Ishikawa (cell line): ENCODE data around the gene SEMA5A.

ENCODE experiments used
- CEBPB ChIP-seq: IDR thresholded peaks from 2 replicates; pipeline ENCODE4 v1.6.1; 2012
- CREB1 ChIP-seq: IDR thresholded peaks from 2 replicates; pipeline ENCODE4 v1.6.1; 2012; ENCODE audit warnings: low read depth
- EGR1 ChIP-seq: IDR thresholded peaks from 2 replicates; pipeline ENCODE4 v1.6.1; 2012
- EP300 ChIP-seq: IDR thresholded peaks from 2 replicates; pipeline ENCODE4 v1.6.1; 2012; ENCODE audit warnings: borderline replicate concordance
- FOXM1 ChIP-seq: IDR thresholded peaks from 2 replicates; pipeline ENCODE4 v1.6.1; 2012; ENCODE audit warnings: low read depth, borderline replicate concordance
- MAX ChIP-seq: IDR thresholded peaks from 2 replicates; pipeline ENCODE4 v1.6.1; 2012
- NFIC ChIP-seq: IDR thresholded peaks from 2 replicates; pipeline ENCODE4 v1.6.1; 2012
- RAD21 ChIP-seq: IDR thresholded peaks from 2 replicates; pipeline ENCODE4 v1.6.1; 2012; ENCODE audit warnings: low read depth
- REST ChIP-seq: IDR thresholded peaks from 2 replicates; pipeline ENCODE4 v1.6.1; 2012; ENCODE audit warnings: low read depth, mild to moderate bottlenecking
- TAF1 ChIP-seq: IDR thresholded peaks from 2 replicates; pipeline ENCODE4 v1.6.1; 2012; ENCODE audit warnings: low read depth, mild to moderate bottlenecking
- TCF12 ChIP-seq: IDR thresholded peaks from 2 replicates; pipeline ENCODE4 v1.6.1; 2012; ENCODE audit warnings: low read depth
- TEAD4 ChIP-seq: IDR thresholded peaks from 2 replicates; pipeline ENCODE4 v1.6.1; 2012
- USF1 ChIP-seq: IDR thresholded peaks from 2 replicates; pipeline ENCODE4 v1.6.1; 2012
- YY1 ChIP-seq: IDR thresholded peaks from 2 replicates; pipeline ENCODE4 v1.6.1; 2012; ENCODE audit warnings: low read depth
- ZBTB7A ChIP-seq: IDR thresholded peaks from 2 replicates; pipeline ENCODE4 v1.6.1; 2012; ENCODE audit warnings: low read depth

Gene SEMA5A

GRCh38 chr5:9128136-9128535, 417.7 kb downstream of the SEMA5A start:
- no peak for TF ChIP-seq MAX
- TF ChIP-seq YY1: no peak
- TF ChIP-seq ZBTB7A: no peak
- TF ChIP-seq CREB1: no peak
- TF ChIP-seq CEBPB: no peak
- TF ChIP-seq TCF12: no peak

- no peak for TF ChIP-seq USF1
- TF ChIP-seq EGR1: no peak
- no peak for TF ChIP-seq ZBTB7A
- no peak for TF ChIP-seq MAX
- TF ChIP-seq FOXM1: no peak
- no peak for TF ChIP-seq TCF12
- no peak for TF ChIP-seq EP300
- no peak for TF ChIP-seq NFIC
- no peak for TF ChIP-seq CREB1
- TF ChIP-seq YY1: no peak
- no peak for TF ChIP-seq CEBPB
- TF ChIP-seq TEAD4: no peak
- no peak for TF ChIP-seq RAD21
- TF ChIP-seq TAF1: no peak
- TF ChIP-seq REST: no peak
Observed at GRCh38 chr5:9126490-9126889, 419.4 kb downstream of the SEMA5A start.

GRCh38 chr5:9125852-9126251, 420.0 kb downstream of the SEMA5A start:
- TF ChIP-seq ZBTB7A (no peak), FOXM1 (no peak), TCF12 (no peak), EGR1 (no peak), CEBPB (no peak), EP300 (no peak), RAD21 (no peak), REST (no peak), YY1 (no peak), USF1 (no peak), CREB1 (no peak), TEAD4 (no peak), NFIC (no peak), TAF1 (no peak)

GRCh38 chr5:9124838-9125237, 421.0 kb downstream of the SEMA5A start:
- TF ChIP-seq MAX (no peak), RAD21 (no peak), YY1 (no peak), REST (no peak), TAF1 (no peak), FOXM1 (no peak), CEBPB (no peak)

GRCh38 chr5:9124071-9124470, 421.8 kb downstream of the SEMA5A start:
- TF ChIP-seq YY1 (no peak), TCF12 (no peak), EGR1 (no peak), TEAD4 (no peak), MAX (no peak), EP300 (no peak), REST (no peak), RAD21 (no peak), NFIC (no peak), FOXM1 (no peak), CREB1 (no peak)
